Medulla oblongata (tissue), 1 donor: ENCODE measurements around the gene TOLLIP.
A peak's percentile ranks its signal among the peaks of the same experiment; 100 is the strongest.
"Not testable (repeated sequence)": the region's sequence is repeated elsewhere in the genome, so short reads cannot be mapped to it uniquely, and the experiment has no call there.

ENCODE experiments used
- DNase-seq: peaks from one replicate; pipeline ENCODE4 v3.0.0-alpha.2; 2015; ENCODE audit errors: extremely low spot score

TOLLIP gene

DNA sequence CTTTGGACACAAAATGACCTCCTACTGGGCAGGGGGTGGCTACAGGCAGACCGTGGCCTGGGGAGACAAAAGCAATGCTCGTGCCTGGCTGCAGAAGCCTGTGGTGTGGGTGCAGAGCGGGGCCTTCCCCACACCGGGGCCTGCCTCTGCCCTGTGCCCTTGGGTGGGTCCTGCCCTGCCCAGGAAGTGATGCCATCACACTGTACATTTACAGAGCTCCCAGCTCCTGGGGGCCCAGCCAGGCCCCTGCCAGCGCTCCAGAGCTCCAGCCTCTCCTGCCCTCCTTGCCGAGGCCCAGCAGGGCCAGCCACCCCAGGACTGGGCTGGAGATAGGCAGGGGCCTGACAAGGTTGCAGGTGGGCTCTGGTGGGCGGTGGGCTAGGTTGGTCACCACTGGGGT, 46.4 kb downstream of the TOLLIP start:
- no peak for DNase-seq

DNA sequence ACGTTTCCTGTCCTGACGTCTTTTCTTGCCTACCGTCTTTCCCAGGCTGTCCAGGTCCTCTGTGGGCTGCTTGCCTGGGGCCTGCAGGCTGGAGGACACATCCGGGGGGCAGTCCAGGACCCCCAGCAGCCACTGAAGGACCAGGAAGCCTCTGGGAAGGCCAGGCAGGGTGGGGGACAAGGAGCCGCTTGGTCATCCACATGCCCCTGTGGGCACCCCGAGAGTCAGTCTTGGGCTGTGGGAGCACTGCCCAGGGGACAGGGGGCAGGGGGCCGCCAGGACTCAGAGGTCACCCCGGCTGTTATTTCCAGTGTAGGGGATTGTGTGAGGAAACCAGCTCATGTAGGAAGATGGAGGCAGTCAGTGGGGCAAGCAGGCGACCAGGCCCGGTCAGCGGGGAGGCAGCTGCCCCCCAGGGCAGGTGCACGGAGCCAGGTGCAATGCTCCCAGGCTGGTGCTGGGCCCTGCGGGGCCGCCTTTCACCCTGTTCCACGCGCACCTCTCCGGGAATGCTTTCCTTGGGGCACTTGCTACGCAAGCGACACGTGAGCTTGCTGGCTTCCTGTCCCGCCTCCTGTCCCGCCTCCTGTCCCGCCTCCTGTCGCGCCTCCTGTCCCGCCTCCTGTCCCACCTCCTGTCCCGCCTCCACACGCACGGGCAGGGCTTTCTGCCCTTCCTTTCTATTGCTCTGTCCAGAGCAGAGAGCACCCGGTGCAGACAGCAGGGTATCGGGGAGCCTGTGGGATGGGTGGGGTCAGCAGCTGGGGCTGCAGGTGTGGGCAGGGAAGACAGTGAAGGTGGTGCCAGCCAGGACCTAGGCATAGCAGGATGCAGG, 47.0 kb downstream of the TOLLIP start:
- peak; percentile 94 for DNase-seq

- DNase-seq: no peak
These were observed 48.0 kb downstream of the TOLLIP start for GRCh38 chr11:1261241-1262071.

- DNase-seq: no peak
These were observed 48.8 kb downstream of the TOLLIP start for GRCh38 chr11:1260620-1261019.

DNA sequence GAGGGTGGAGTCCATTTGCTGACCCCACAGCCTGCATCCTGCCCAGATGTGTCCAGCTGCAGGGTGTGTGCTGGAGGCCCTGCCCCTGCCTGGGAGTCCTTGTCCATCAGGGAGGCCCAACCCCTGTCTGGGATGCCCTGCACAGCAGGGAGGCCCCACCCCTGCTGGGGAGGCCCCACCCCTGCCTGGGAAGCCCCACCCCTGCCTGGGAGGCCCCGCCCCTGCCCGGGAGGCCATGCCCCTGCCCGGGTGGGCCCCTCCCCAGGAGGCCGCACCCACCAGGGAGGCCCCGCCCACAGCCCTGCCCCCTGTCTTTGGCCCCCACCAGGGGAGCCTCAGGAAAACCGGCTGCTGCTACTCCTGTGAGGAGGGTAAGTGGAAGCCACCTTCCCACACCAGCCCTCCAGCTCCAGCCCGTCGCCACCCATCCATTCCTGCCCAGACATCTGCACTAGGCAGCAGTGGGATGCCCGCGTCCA, 49.4 kb downstream of the TOLLIP start:
- DNase-seq: no peak

DNA sequence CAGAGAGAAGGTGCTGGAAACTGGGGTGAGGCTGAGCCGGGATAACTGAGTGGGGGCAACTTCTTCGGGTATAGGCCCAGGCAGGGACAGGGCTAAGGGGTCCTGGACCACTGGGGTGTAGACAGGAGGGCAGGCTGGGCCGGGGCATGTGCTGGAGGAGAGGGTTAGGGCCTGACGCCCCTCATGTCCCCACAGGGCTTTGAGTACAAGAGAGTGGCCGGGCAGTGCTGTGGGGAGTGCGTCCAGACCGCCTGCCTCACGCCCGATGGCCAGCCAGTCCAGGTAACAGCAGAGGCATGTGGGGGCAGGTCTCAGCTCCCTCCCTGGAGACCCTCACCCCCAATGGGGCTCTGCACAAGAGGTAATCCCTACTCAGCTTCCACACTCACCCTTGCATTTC, 49.9 kb downstream of the TOLLIP start:
- no peak for DNase-seq

- no peak for DNase-seq
These were observed 50.4 kb downstream of the TOLLIP start for GRCh38 chr11:1259076-1259461.

DNA sequence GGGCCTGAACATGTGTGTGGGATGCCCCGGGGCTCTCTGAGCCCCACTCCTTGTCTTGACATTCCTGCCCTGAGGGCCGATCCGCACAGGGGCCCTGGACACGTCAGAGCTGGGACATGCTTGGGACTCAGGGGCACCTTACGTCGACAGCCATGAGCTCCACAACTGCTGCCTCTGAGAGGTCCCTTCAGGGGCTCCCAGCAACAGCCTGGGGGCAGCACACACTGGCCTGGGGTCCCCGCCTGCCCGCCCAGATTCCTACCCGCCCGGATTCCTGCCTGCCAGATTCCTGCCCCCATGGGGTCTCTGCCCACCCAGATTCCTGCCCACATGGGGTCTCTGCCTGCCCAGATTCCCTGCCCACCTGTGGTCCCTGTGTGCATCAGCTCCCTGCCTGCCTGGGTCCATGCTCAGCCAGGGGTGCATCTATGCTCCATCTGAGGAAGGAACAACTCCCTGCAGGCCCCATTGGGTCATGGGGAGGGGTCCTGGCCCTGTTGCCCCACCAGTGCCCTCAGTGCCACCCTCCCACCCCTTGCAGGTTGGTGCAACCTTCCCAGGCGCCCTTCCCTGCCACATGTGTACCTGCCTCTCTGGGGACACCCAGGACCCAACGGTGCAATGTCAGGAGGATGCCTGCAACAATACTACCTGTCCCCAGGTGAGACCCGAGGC, 50.9 kb downstream of the TOLLIP start:
- DNase-seq: no peak

DNA sequence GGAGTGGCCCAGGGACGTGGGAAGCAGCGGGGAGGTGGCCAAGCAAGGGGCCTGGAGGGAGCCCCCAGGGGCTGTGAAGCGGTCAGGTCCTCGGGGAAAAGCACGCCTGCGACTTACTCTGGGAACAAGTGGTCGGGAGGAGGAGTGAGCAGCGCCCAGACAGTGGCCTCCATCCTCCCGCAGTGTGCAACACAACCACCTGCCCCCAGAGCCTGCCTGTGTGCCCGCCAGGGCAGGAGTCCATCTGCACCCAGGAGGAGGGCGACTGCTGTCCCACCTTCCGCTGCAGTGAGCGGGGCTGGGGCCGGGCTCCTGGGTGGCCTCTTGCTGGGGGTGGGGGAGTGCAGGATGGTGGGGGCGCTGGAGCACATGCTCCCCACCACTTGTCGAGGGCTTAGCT, 51.5 kb downstream of the TOLLIP start:
- DNase-seq: no peak

DNA sequence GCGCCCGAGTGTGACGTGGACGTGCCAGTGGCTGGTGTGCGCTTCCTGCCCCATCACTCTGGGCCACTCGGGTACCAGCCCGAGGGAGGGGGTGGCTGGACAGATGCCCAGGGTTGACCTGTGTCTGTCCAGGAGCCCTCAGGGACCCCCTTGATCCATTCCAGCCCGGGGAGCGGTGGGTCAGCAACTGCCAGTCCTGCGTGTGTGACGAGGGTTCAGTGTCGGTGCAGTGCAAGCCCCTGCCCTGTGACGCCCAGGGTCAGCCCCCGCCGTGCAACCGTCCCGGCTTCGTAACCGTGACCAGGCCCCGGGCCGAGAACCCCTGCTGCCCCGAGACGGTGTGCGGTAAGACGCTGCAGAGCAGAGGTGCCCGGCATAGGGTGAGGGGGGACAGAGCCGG, 52.1 kb downstream of the TOLLIP start:
- no peak for DNase-seq

GRCh38 chr11:1256257-1257045, 53.0 kb downstream of the TOLLIP start:
- no peak for DNase-seq

DNA sequence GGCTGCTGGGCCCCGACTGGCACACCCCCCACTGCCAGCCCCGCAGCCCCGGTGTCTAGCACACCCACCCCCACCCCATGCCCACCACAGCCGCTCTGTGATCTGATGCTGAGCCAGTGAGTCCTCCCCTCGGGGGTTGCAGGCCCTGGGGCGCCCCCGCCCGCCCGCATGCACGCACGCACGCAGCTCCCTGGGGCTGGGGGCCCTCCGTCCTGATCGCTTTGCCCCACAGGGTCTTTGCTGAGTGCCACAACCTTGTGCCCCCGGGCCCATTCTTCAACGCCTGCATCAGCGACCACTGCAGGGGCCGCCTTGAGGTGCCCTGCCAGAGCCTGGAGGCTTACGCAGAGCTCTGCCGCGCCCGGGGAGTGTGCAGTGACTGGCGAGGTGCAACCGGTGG, 54.3 kb downstream of the TOLLIP start:
- DNase-seq: no peak

GRCh38 chr11:1254733-1255132, 54.7 kb downstream of the TOLLIP start:
- no peak for DNase-seq

DNA sequence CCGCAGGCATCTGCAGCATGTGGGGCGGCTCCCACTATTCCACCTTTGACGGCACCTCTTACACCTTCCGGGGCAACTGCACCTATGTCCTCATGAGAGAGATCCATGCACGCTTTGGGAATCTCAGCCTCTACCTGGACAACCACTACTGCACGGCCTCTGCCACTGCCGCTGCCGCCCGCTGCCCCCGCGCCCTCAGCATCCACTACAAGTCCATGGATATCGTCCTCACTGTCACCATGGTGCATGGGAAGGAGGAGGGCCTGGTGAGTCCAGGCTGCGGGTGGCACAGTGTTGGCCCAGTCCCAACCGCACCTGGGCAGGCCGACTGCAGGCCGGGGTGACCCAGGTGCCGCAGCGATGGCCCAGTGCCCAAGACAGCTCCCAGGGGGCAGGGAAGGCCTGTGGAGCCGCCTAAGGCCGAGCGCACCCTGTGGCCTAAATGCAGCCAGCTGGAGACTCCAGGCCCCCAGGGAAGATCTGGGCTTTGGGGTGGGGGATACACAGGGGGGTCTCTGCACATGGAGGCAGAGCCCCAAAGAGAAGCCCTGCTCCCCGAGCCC, 55.3 kb downstream of the TOLLIP start:
- no peak for DNase-seq

- DNase-seq: no peak
These were observed 56.3 kb downstream of the TOLLIP start for GRCh38 chr11:1253103-1253485.

DNA sequence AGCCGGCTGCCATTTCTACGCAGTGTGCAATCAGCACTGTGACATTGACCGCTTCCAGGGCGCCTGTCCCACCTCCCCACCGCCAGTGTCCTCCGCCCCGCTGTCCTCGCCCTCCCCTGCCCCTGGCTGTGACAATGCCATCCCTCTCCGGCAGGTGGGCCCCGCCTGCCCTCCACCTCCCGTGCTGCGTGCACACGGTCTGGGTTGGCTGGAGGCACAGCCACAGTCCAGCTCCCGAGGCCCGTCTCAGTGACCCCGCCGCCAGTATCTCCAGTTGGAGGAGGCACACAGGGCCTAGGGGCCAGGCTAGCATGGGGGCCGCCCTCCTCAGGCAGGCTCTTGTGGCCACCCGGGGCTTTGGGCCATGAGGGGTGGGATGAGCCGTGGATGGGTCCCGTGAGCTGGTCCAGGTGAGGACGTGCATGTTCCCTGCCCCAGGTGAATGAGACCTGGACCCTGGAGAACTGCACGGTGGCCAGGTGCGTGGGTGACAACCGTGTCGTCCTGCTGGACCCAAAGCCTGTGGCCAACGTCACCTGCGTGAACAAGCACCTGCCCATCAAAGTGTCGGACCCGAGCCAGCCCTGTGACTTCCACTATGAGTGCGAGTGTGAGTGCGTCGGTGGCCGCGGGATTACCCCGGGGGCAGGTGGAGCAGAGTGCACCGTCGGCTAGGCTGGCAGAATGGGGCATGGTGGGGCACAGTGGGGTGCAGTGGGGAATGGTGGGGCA, 56.9 kb downstream of the TOLLIP start:
- DNase-seq: no peak

- DNase-seq: no peak
These were observed 58.1 kb downstream of the TOLLIP start for GRCh38 chr11:1251236-1251770.

- not testable (repeated sequence) for DNase-seq
These were observed 59.0 kb downstream of the TOLLIP start for GRCh38 chr11:1250411-1250810.

GRCh38 chr11:1248951-1249350, 60.5 kb downstream of the TOLLIP start:
- not testable (repeated sequence) for DNase-seq

- not testable (repeated sequence) for DNase-seq
These were observed 62.4 kb downstream of the TOLLIP start for GRCh38 chr11:1247026-1247425.
